H1 (cell line): Measurements from ENCODE around the gene NELFB. TPM values are rescaled to one million over a fixed set of nuclear protein-coding genes. Genes with fewer than 3 reads are reported as not detected.

Source experiments
- ASH2L ChIP-seq: fragments of 200-600, 300-600 bp; sonication (generic); IDR thresholded peaks from one replicate; pipeline ENCODE4 v1.7.1; 2017; ENCODE audit warnings: low read length
- EZH2 ChIP-seq: fragments of 200-600 bp; sonication (generic); IDR thresholded peaks from 2 replicates; pipeline ENCODE4 v1.7.1; 2012; ENCODE audit warnings: low read depth, mild to moderate bottlenecking, moderate library complexity, low read length, inconsistent platforms; ENCODE audit not compliant: severe bottlenecking
- KDM4A ChIP-seq: IDR thresholded peaks from one replicate; pipeline ENCODE4 v1.7.1; 2012; ENCODE audit warnings: low read depth, mild to moderate bottlenecking, moderate library complexity, low read length, inconsistent platforms; ENCODE audit not compliant: severe bottlenecking
- MAX ChIP-seq: IDR thresholded peaks from 2 replicates; pipeline ENCODE4 v1.6.1; 2012; ENCODE audit warnings: inconsistent platforms
- polyA plus RNA-seq, 7 experiments: library from polyadenylated mRNA; depleted of rRNA in 3 of 7; stranded (reverse) in 5 of 7; unstranded in 2 of 7; fragments of >200 nt in 5 of 7; fragments of 200-250 nt in 2 of 7; gene quantifications; 1 replicate in 5 of 7; 2 replicates in 1 of 7; 4 replicates in 1 of 7; pipeline versions ENCODE4 v1.2.1 to v1.2.3, GENCODE V29; 2011 to 2013; ENCODE audit warnings: missing spikeins in 2 of 7, mixed read lengths in 2 of 7
- total RNA-seq: library from RNA; stranded (reverse); fragmentation: NEBNext Ultra II Directional; extraction: Animal tissue kit (Norgen Biotek cat#: 25700); gene quantifications from 2 replicates; pipeline ENCODE4 v1.2.1, GENCODE V29; 2021

NELFB gene
- total and polyA plus RNA-seq, 2 of the 8 experiments (the other 6 are each of a cell fraction or from before 2014, with no cell fraction given) = 57.6 to 78.0 TPM

- TF ChIP-seq ASH2L (peak; percentile 35), EZH2 (no peak), KDM4A (peak; percentile 95), MAX (peak; percentile 73; the same call in 1 of the 2 replicates)
Observed at GRCh38 chr9:137240318-137240840, 14.7 kb upstream of the NELFB start (continued).
